ENCODE results near the gene SORBS2. TPM values are rescaled to one million over a fixed set of nuclear protein-coding genes. Genes with fewer than 3 reads are reported as not detected.

The SORBS2 gene
- total RNA-seq, 4 donors from 2014 or later: 290 to 437 (median 377) TPM

- Histone ChIP-seq H3K4me1 (peaks cover 59 to 60% of the 10 kb centered on the region in 2 donors), H3K4me3 (replicated peaks in 1 of 3) (no peak overlapping the region), H3K9me3 (no peaks in the 10 kb centered on the region), H3K36me3 (peaks cover 0 to 3% of the 10 kb centered on the region in 2 donors), H3K27me3 (no peaks in the 10 kb centered on the region), H3K27ac (peak overlapping the region in 2 of 3 donors; percentile 53 to 55)
- no peak for TF ChIP-seq POLR2A (IDR thresholded peaks at IDR 0.05)
- no peak for TF ChIP-seq CTCF (IDR thresholded peaks at IDR 0.05)
- 92 to 93% methylated on average over 5 of the region's 5 CpGs for WGBS, 2 donors
- intact Hi-C loops (cut with DNase I): no loop called here
- DNase-seq: no peak
These were observed 77.8 kb downstream of the SORBS2 start for GRCh38 chr4:185734214-185734613.

GRCh38 chr4:185730849-185731608 lies 81.0 kb downstream of the SORBS2 start:
- no peaks in the 10 kb centered on the region for H3K27me3 ChIP-seq
- peak overlapping the region; percentile 6 to 63 (median 60) for H3K27ac ChIP-seq
- intact Hi-C loops (cut with DNase I): no loop called here
- 75 to 78% methylated on average over 3 of the region's 3 CpGs for WGBS, 2 donors
- H3K4me3 ChIP-seq (replicated peaks in 1 of 3): no peak overlapping the region
- no peaks in the 10 kb centered on the region for H3K9me3 ChIP-seq
- peak in 4 of 6 experiments; percentile 31 to 36 (median 32) for TF ChIP-seq CTCF (IDR thresholded peaks at IDR 0.05)
- no peak for TF ChIP-seq POLR2A (IDR thresholded peaks at IDR 0.05)
- no peak for DNase-seq
- H3K4me1 ChIP-seq: peaks cover 29 to 37% of the 10 kb centered on the region in 2 donors
- peaks cover 0 to 3% of the 10 kb centered on the region in 2 donors for H3K36me3 ChIP-seq

GRCh38 chr4:185730387-185730786 lies 81.6 kb downstream of the SORBS2 start:
- DNase-seq: peak; percentile 65 to 67
- H3K4me1 ChIP-seq: peaks cover 24 to 30% of the 10 kb centered on the region in 2 donors

GRCh38 chr4:185729391-185729804 lies 82.6 kb downstream of the SORBS2 start:
- peaks cover 0 to 3% of the 10 kb centered on the region in 2 donors for H3K36me3 ChIP-seq
- peaks cover 19 to 24% of the 10 kb centered on the region in 2 donors for H3K4me1 ChIP-seq
- H3K4me3 ChIP-seq (replicated peaks in 1 of 3): no peak overlapping the region
- peak overlapping the region in 2 of 3 donors; percentile 12 to 34 for H3K27ac ChIP-seq
- TF ChIP-seq POLR2A (IDR thresholded peaks at IDR 0.05) (no peak), CTCF (IDR thresholded peaks at IDR 0.05) (no peak)
- H3K27me3 ChIP-seq: no peaks in the 10 kb centered on the region
- intact Hi-C loops (cut with DNase I): no loop called here
- no peaks in the 10 kb centered on the region for H3K9me3 ChIP-seq
- 79 to 87% methylated on average over 4 of the region's 4 CpGs for WGBS, 2 donors
- no peak for DNase-seq

More at GRCh38 chr4:185730387-185730786, 81.6 kb downstream of the SORBS2 start:
- Histone ChIP-seq H3K27me3 (no peaks in the 10 kb centered on the region), H3K36me3 (peaks cover 0 to 3% of the 10 kb centered on the region in 2 donors), H3K9me3 (no peaks in the 10 kb centered on the region), H3K27ac (peak overlapping the region; percentile 6 to 63 (median 60)), H3K4me3 (replicated peaks in 1 of 3) (no peak overlapping the region)
- WGBS, 2 donors: 25 to 40% methylated on average over 4 of the region's 4 CpGs
- peak in 1 of 2 donors; percentile 8 for TF ChIP-seq POLR2A (IDR thresholded peaks at IDR 0.05)
- TF ChIP-seq CTCF (IDR thresholded peaks at IDR 0.05): no peak
- intact Hi-C loops (cut with DNase I): no loop called here

- Histone ChIP-seq H3K27ac (peak overlapping the region in 1 of 3 donors; percentile 12), H3K4me3 (replicated peaks in 1 of 3) (no peak overlapping the region), H3K9me3 (no peaks in the 10 kb centered on the region), H3K27me3 (no peaks in the 10 kb centered on the region), H3K4me1 (peaks cover 23 to 27% of the 10 kb centered on the region in 2 donors), H3K36me3 (peaks cover 0 to 3% of the 10 kb centered on the region in 2 donors)
- 76 to 79% methylated on average over 2 of the region's 2 CpGs for WGBS, 2 donors
- intact Hi-C loops (cut with DNase I): no loop called here
- no peak for TF ChIP-seq CTCF (IDR thresholded peaks at IDR 0.05)
- no peak for TF ChIP-seq POLR2A (IDR thresholded peaks at IDR 0.05)
- DNase-seq: no peak
These were observed 83.1 kb downstream of the SORBS2 start for GRCh38 chr4:185728893-185729292.

Measured in thyroid gland (tissue), 4 donors.